SK-N-SH treated with all-trans-retinoic acid at 6 μM for 48 hours (cell line): Measurements from ENCODE around the gene KHK.

ENCODE experiments used
- PPARA ChIP-seq: fragments of 250-450 bp; sonication (Bioruptor Pico); IDR thresholded peaks from 2 replicates; pipeline ENCODE4 v1.5.0; 2020; ENCODE audit warnings: mild to moderate bottlenecking, borderline replicate concordance
- TF ChIP-seq, protein P1 (sequence below): fragments of 250-450 bp; sonication (Bioruptor Pico); IDR thresholded peaks from 2 replicates; pipeline ENCODE4 v1.8.0; 2020; ENCODE audit warnings: mild to moderate bottlenecking, moderate library complexity, borderline replicate concordance

DNA sequence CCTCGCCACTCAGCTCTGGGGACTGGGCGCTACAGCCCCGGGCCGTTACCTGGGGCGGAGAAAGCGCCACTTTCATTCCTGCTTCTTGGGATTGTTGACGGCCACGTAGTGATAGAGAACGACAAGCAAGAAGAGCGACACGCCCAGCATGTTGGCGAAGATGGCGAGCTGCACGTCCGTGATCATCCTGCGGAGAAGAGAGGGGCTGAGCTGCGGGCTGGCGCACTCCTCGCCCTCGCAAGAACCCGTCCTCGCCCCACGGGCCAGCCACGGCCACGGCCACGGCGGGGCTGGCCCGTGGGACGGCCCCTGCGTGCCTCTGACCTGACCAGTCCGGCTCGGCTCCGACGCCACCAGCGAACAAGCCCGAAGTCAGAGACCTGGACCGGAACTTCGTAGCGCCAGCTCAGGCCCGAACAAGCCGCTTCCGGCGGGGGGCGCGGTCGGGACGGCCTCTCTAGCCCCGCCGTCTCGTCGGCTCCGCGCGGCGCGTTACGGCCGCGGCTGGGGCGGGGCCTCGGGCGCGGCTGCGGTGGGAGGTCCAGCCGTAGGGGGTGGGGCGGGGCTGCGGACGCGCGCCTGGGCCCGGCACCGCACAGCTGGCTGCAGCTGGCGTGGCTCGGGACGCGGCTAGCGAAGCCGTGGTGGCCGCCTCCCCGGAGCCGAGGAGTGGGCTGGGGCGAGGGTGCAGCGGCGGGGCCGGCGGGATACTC lies 15.1 kb upstream of the KHK start, which contains the start of gene OST4:
- TF ChIP-seq, protein P1, sequence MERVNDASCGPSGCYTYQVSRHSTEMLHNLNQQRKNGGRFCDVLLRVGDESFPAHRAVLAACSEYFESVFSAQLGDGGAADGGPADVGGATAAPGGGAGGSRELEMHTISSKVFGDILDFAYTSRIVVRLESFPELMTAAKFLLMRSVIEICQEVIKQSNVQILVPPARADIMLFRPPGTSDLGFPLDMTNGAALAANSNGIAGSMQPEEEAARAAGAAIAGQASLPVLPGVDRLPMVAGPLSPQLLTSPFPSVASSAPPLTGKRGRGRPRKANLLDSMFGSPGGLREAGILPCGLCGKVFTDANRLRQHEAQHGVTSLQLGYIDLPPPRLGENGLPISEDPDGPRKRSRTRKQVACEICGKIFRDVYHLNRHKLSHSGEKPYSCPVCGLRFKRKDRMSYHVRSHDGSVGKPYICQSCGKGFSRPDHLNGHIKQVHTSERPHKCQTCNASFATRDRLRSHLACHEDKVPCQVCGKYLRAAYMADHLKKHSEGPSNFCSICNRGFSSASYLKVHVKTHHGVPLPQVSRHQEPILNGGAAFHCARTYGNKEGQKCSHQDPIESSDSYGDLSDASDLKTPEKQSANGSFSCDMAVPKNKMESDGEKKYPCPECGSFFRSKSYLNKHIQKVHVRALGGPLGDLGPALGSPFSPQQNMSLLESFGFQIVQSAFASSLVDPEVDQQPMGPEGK (CRISPR knock-in tag), result no peak
- TF ChIP-seq PPARA (CRISPR knock-in tag), result no peak
